ENCODE results near the gene MORN3. TPM values are rescaled to one million over a fixed set of nuclear protein-coding genes. Genes with fewer than 3 reads are reported as not detected.

Gene MORN3, protein sequence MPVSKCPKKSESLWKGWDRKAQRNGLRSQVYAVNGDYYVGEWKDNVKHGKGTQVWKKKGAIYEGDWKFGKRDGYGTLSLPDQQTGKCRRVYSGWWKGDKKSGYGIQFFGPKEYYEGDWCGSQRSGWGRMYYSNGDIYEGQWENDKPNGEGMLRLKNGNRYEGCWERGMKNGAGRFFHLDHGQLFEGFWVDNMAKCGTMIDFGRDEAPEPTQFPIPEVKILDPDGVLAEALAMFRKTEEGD
- 0.72 TPM for total RNA-seq (2021; ENCODE audit: unreplicated experiment)
- 1.7 TPM for polyA plus RNA-seq (2012; ENCODE audit: insufficient read length)
- percentile 27 among the genes with signal in this experiment for Bru-seq, nascent RNA
- percentile 27 among the genes with signal in this experiment for BruChase-seq, experiment 1, labeled RNA remaining after a 2-hour chase
- BruChase-seq, experiment 2, labeled RNA remaining after a 6-hour chase: percentile 27 among the genes with signal in this experiment
- long read RNA-seq, partial matches to known transcripts: 0 of 2 reads
- long read RNA-seq, other reads (novel, unspliced or antisense): 1 of 2 reads

DNA sequence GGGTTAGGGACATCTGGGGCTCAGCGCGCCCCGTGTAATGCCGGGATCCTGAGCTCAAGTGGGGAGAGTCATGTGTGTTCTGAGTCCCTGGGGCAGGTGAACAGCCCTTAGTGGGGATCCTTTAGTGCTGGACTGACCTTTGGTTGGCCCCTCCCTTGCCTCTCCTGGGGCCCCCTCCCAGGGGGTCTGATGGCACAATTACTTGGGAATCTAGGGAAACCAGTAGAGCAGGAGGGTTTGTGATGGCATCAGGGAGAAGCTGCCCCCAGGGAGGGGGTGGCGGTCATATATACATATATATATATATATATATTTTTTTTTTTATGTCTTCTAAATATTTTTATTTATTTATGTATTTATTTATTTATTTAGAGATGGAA is at the start of gene MORN3:
TSS of gene MORN3 (minus strand) at position 134 of the 380 bp plus-strand sequence. CDS start 171 bp downstream, outside the sequence.
- Histone ChIP-seq H3K27me3 (ENCODE audit: control insufficient read depth, insufficient read depth, low read length) (no peaks in the 10 kb centered on the region), H3K36me3 (ENCODE audit: control insufficient read depth, insufficient read depth, low read length) (no peaks in the 10 kb centered on the region), H3K4me3 (ENCODE audit: low read depth in 2 of 2, low read length in 2 of 2) (no peak within 1 kb of the TSS), H3K9me3 (ENCODE audit: control insufficient read depth, insufficient read depth, low read depth, low read length) (no peaks in the 10 kb centered on the region), H3K4me1 (ENCODE audit: control insufficient read depth, insufficient read depth, low read length) (peaks cover 12% of the 10 kb centered on the region), H3K27ac (ENCODE audit: low read length) (no peak within 1 kb of the TSS)
- DNase-seq (ENCODE audit: low read depth, low spot score): no peak
- no peak for ATAC-seq
- intact Hi-C loops (cut with micrococcal nuclease; ENCODE audit: unreplicated experiment) (no loop called here), in situ Hi-C loops (cut with HindIII; ENCODE audit: low pct_unique_long_range_greater_than_20kb, low sequenced_read_pairs) (no loop called here)
- no TSS peak for BruUV-seq (replicated peaks)
- ChIA-PET POLR2A (interaction anchor here (0.7 kb wide), 1 partner anchor 134 kb away, joined by 3 read pairs; no protein-coding TSS in a partner anchor), CTCF (interaction anchor here (0.6 to 1.9 kb wide), 5 partner anchors 13 to 117 kb away, joined by 3 to 27 read pairs (median 3); partner anchors contain the start of gene ORAI1)
- no peak for TF ChIP-seq TCF7L2 (IDR thresholded peaks at IDR 0.05; ENCODE audit: low read depth, low read length)
- TF ChIP-seq, protein P1, sequence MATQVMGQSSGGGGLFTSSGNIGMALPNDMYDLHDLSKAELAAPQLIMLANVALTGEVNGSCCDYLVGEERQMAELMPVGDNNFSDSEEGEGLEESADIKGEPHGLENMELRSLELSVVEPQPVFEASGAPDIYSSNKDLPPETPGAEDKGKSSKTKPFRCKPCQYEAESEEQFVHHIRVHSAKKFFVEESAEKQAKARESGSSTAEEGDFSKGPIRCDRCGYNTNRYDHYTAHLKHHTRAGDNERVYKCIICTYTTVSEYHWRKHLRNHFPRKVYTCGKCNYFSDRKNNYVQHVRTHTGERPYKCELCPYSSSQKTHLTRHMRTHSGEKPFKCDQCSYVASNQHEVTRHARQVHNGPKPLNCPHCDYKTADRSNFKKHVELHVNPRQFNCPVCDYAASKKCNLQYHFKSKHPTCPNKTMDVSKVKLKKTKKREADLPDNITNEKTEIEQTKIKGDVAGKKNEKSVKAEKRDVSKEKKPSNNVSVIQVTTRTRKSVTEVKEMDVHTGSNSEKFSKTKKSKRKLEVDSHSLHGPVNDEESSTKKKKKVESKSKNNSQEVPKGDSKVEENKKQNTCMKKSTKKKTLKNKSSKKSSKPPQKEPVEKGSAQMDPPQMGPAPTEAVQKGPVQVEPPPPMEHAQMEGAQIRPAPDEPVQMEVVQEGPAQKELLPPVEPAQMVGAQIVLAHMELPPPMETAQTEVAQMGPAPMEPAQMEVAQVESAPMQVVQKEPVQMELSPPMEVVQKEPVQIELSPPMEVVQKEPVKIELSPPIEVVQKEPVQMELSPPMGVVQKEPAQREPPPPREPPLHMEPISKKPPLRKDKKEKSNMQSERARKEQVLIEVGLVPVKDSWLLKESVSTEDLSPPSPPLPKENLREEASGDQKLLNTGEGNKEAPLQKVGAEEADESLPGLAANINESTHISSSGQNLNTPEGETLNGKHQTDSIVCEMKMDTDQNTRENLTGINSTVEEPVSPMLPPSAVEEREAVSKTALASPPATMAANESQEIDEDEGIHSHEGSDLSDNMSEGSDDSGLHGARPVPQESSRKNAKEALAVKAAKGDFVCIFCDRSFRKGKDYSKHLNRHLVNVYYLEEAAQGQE (IDR thresholded peaks at IDR 0.05; ENCODE audit: insufficient read depth in 1 of 2, low read depth in 2 of 2, low read length in 1 of 2): no peak

DNA sequence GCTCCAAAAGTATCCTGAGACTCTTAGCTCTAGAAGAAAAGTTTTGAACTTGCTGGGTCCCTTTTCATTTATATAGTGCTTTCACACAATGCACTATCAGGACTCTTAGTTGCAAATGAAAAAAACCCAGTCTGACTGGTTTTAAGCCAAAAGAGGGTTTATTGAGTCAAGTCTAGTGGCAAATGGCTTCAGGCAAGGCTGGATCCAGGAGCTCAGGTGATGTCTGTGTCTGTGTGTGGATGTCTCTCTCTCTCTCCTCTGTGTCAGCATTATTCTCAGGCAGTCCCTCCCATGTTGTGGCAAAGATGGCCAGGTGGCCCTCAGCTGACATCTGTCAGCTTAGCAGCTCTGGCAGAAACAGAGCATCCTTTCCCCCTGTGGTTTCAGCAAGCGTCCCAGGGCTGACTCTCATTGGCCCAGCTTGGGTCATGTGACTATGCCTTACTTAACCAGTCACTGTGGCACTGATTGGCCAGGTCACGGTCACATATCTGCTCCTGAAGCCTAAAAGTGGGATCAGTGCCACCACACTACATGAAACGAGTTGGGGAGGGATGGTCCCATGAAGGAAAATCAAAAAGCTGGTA is 49.3 kb upstream of the MORN3 start:
- ATAC-seq: no peak
- POLR2A ChIA-PET: interaction anchor here (0.5 kb wide), 1 partner anchor 12 kb away, joined by 5 read pairs; no protein-coding TSS in a partner anchor

More for the DNA sequence above, 49.3 kb upstream of the MORN3 start:
- Histone ChIP-seq H3K27me3 (ENCODE audit: control insufficient read depth, insufficient read depth, low read length) (no peaks in the 10 kb centered on the region), H3K27ac (ENCODE audit: low read length) (no peak overlapping the region), H3K4me3 (ENCODE audit: low read depth in 2 of 2, low read length in 2 of 2) (no peak overlapping the region), H3K9me3 (ENCODE audit: control insufficient read depth, insufficient read depth, low read depth, low read length) (no peaks in the 10 kb centered on the region), H3K36me3 (ENCODE audit: control insufficient read depth, insufficient read depth, low read length) (no peaks in the 10 kb centered on the region), H3K4me1 (ENCODE audit: control insufficient read depth, insufficient read depth, low read length) (peaks cover 9% of the 10 kb centered on the region)
- TF ChIP-seq, protein P1 (IDR thresholded peaks at IDR 0.05; ENCODE audit: insufficient read depth in 1 of 2, low read depth in 2 of 2, low read length in 1 of 2): no peak
- TF ChIP-seq, protein P2, sequence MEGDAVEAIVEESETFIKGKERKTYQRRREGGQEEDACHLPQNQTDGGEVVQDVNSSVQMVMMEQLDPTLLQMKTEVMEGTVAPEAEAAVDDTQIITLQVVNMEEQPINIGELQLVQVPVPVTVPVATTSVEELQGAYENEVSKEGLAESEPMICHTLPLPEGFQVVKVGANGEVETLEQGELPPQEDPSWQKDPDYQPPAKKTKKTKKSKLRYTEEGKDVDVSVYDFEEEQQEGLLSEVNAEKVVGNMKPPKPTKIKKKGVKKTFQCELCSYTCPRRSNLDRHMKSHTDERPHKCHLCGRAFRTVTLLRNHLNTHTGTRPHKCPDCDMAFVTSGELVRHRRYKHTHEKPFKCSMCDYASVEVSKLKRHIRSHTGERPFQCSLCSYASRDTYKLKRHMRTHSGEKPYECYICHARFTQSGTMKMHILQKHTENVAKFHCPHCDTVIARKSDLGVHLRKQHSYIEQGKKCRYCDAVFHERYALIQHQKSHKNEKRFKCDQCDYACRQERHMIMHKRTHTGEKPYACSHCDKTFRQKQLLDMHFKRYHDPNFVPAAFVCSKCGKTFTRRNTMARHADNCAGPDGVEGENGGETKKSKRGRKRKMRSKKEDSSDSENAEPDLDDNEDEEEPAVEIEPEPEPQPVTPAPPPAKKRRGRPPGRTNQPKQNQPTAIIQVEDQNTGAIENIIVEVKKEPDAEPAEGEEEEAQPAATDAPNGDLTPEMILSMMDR (IDR thresholded peaks at IDR 0.05): no peak
- TF ChIP-seq SIN3A (IDR thresholded peaks at IDR 0.05; ENCODE audit: borderline replicate concordance, insufficient read depth, low read depth, low read length): no peak
- no peak for TF ChIP-seq POLR2AphosphoS5 (IDR thresholded peaks at IDR 0.05; ENCODE audit: low read depth, low read length)
- TF ChIP-seq TCF7L2 (IDR thresholded peaks at IDR 0.05; ENCODE audit: low read depth, low read length): no peak
- no peak for DNase-seq (ENCODE audit: low read depth, low spot score)
- BruUV-seq (replicated peaks): no TSS peak
- in situ Hi-C loops (cut with HindIII; ENCODE audit: low pct_unique_long_range_greater_than_20kb, low sequenced_read_pairs) (no loop called here), intact Hi-C loops (cut with micrococcal nuclease; ENCODE audit: unreplicated experiment) (no loop called here)
- CTCF ChIA-PET: no interaction called here

Measured in Panc1 (cell line).